NCI-H1417 treated with DMSO at 0.1 percent for 48 hours (cell line): ENCODE results near the gene LRRC59.
"Not testable (repeated sequence)": the region's sequence is repeated elsewhere in the genome, so short reads cannot be mapped to it uniquely, and the experiment has no call there.

Experiments used
- DNase-seq: peaks from one replicate; lab custom pipeline; 2025; lab: John Stamatoyannopoulos, UW

LRRC59 gene

DNA sequence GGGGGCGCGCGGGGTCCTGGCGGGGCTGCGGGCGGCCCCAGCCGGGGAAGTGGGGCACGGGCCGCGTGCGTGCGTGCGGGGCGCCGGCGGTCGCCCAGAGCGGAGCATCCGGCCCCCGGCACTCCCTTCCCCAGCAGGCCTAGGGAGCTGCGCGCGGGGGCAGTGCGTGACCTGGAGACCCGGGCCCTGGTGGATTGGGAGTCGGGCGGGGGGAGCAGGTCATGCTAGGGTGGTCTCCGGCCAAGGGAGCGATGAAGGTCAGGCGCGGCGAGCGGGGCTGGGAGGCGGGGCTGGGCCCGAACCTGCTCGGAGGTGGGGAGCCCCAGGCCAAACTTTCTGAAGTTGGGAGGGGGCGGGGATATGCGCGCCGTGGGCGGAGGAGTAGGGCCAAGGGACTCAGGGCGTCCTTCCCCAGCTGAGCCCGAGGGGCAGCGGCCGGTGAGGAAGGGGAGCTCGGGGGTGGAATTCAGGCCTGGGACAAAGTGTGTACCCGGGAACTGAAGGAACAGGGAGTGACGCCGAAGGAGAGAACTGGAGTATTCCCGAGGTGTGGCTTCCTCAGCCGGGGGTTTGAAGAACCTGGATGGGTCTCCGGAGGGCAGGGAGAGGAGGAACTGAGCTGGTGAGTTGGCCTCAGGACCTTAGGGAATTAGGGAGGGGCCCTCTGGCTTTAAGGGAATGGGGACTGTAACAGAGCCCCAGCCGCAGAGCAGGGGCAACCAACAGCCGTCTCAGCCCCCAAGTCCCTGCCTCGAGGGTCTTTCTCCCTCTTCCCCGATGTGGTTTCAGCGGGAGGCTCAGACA lies 50.8 kb downstream of the LRRC59 start:
- DNase-seq = no peak

- peak; percentile 53 for DNase-seq
Measured at GRCh38 chr17:50345432-50346312, 51.7 kb downstream of the LRRC59 start, which contains the start of gene XYLT2. Gene XYLT2, plus strand, starts transcription at chr17:50346126. Its CDS starts 15 bp downstream, at chr17:50346141.

DNA sequence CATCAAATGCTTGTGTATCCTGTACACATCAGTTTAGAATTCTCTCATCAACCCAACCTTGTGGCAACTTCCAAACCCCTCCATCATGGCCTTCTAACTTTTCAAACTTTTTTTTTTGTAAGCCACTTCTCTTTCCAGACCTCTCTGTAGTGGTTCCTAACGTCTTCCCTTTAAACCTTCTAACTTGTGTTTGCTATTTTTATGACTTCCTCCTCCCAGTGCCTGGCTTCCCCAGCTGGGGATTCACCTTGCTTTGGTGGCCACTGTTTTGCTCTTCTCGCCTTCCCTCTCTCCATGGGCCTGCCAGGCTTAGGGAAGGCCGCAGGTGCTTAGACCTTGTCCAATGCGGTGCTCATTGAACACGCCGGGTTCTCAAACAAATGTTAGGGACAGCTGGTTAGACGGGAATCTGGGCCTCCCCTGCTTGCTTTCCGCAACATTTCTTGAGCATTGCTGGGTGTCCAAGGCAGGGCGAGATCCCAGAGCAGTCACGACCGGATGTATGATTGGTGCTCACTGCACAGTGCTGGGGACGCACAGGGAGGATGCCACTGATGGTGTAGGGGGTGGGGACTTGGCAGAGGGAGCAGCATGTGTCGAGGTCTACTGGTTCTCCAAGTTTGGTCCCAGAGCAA lies 52.5 kb downstream of the LRRC59 start:
- no peak for DNase-seq

GRCh38 chr17:50339381-50339780 lies 57.9 kb downstream of the LRRC59 start:
- no peak for DNase-seq

- no peak for DNase-seq
Measured at GRCh38 chr17:50338645-50339044, 58.7 kb downstream of the LRRC59 start.

- no peak for DNase-seq
Measured at GRCh38 chr17:50337956-50338355, 59.4 kb downstream of the LRRC59 start.

DNA sequence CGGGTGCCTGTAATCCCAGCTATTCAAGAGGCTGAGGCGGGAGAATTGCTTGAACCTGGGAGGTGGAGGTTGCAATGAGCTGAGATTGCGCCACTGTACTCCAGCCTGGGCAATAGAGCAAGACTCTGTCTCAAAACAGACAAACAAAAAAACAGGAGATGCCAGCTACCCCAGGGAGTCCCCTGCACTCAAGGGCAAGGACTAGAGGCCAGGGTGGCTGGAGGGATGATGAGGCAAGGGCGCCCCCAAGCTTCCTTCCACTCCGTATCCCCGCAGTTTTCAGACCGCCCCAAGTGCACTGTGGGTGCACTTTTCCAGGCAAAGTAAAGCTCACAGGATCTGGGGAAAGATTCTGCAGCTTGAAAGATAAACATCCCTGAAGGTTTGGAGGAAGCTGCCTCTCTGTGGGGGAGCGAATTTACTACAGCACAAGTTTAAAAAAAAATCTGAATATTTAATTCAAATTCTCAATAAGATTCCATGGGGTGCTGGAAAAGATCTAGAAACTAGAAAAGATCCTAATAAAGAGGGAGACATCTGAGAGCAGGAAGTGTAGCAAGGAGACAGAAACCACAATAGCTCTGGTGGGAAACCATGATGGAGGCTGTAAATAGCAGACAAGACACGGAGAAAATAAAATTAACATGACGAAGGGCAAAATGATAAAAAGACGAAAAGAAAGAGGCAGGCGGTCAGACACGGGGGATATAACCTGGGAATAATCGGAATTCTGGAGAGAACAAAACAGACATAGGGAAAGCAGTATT lies 63.8 kb downstream of the LRRC59 start:
- DNase-seq = not testable (repeated sequence)

DNA sequence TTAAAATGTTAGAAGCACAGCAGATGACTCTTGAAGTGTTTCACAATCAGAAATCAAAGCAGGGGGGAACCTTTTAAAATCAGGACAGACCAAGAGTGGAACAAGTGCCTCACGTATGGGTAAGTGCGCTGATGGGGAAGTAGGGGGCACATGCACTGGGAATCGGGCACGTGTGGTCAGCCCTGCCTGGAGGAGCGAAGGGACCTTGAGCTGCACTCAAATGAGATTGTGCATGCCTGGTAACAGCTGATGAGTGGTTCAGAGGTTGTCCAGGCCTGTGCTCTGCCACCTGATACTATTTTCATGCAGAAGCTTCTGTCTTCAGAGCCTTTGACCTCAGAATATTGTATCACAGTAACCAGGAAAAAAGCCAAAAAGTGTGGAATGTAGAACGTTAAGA lies 65.1 kb downstream of the LRRC59 start:
- DNase-seq = no peak
